Activated CD4-positive, alpha-beta T cell treated with anti-CD3 and anti-CD28 coated beads for 36 hours (primary cell): ENCODE results near the gene FZD8. TPM values are rescaled to one million over a fixed set of nuclear protein-coding genes. Genes with fewer than 3 reads are reported as not detected.

Source experiments
- ATAC-seq: fragments of 200-7000 bp; cut with Tn5 transposase; one replicate; pipeline ENCODE4 v1.10.0; 2021; ENCODE audit warnings: mild to moderate bottlenecking, moderate library complexity
- CTCF ChIA-PET: fragments of 350-600 bp; sonication (Branson Sonifier 250); formaldehyde crosslinking; loops from one replicate; lab custom pipeline; 2021; ENCODE audit warnings: antibody characterized with exemption; lab: Charles Lee
- POLR2A ChIA-PET: fragments of 350-600 bp; sonication (Branson Sonifier 250); formaldehyde crosslinking; loops from one replicate; lab custom pipeline; 2021; ENCODE audit warnings: antibody characterized with exemption, inconsistent platforms; lab: Charles Lee
- DNase-seq: peaks from one replicate; pipeline ENCODE4 v3.0.0-alpha.2; 2020
- H3K27ac Mint-ChIP-seq: one replicate; pipeline ENCODE4 v1.8.0; 2021; ENCODE audit warnings: mixed read lengths
- H3K27me3 Mint-ChIP-seq: one replicate; pipeline ENCODE4 v1.8.0; 2021; ENCODE audit warnings: mixed read lengths
- H3K36me3 Mint-ChIP-seq: one replicate; pipeline ENCODE4 v1.8.0; 2021; ENCODE audit warnings: low read depth, mixed read lengths
- H3K4me1 Mint-ChIP-seq: one replicate; pipeline ENCODE4 v1.8.0; 2021; ENCODE audit warnings: mixed read lengths
- H3K4me3 Mint-ChIP-seq: one replicate; pipeline ENCODE4 v1.8.0; 2021; ENCODE audit warnings: mild to moderate bottlenecking, moderate library complexity, mixed read lengths
- H3K9me3 Mint-ChIP-seq: one replicate; pipeline ENCODE4 v1.8.0; 2021; ENCODE audit warnings: low read depth, mixed read lengths
- intact Hi-C, 2 experiments: fragments of 100-400 bp; cut with DNase I in 1 of 2; cut with micrococcal nuclease in 1 of 2; formaldehyde crosslinking; loops; one replicate each; pipeline versions ENCODE4 v1.14.2 to v1.15.1; 2022 to 2024; cut with DNase I, micrococcal nuclease
- total RNA-seq, 2 experiments: library from RNA; stranded (reverse); gene quantifications; one replicate each; pipeline ENCODE4 v1.2.3, GENCODE V29; 2021

FZD8 gene
- total RNA-seq, 2 experiments from 2014 or later, result 0.16 to 0.18 TPM

GRCh38 chr10:35640951-35641675 lies 983 bp downstream of the FZD8 start:
- Mint-ChIP-seq H3K27ac (no peak overlapping the region), H3K4me1 (peaks cover 20% of the 10 kb centered on the region), H3K27me3 (peaks cover 47% of the 10 kb centered on the region), H3K9me3 (no peaks in the 10 kb centered on the region), H3K36me3 (no peaks in the 10 kb centered on the region), H3K4me3 (peak overlapping the region; percentile 71)
- intact Hi-C loops, result loop anchor here in 1 of 2 experiments (5.0 kb wide), 1 partner anchor 514 kb away; the partner anchor contains the start of gene CREM
- peak; percentile 59 for ATAC-seq
- ChIA-PET CTCF (interaction anchor here (0.6 to 1.2 kb wide), 3 partner anchors 28 to 574 kb away, joined by 3 to 5 read pairs (median 4); no protein-coding TSS in a partner anchor), POLR2A (no interaction called here)
- DNase-seq, result peak; percentile 71

DNA sequence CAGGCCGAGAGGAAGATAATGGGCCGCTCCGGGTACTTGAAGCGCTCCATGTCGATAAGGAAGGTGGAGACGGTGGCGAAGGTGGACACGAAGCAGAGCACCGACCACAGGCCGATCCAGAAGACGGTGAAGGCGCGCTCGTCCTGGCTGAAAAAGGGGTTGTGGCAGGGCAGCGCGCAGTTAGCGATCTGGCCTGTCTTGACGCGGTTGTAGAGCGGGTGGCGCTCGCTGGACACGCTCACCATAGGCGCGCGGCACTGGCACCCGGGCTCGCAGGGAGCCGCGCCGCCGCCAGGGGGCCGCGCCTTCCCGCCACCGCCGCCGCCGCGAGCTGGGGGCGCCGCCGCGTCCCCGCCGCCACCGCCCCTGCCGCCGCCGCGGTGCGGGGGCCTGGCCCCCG lies 1.6 kb downstream of the FZD8 start:
- H3K36me3 Mint-ChIP-seq, result no peaks in the 10 kb centered on the region
- intact Hi-C loops, result loop anchor here in 1 of 2 experiments (5.0 kb wide), 1 partner anchor 513 kb away; the partner anchor contains the start of gene CREM

GRCh38 chr10:35639728-35640401 lies 2.2 kb downstream of the FZD8 start:
- Mint-ChIP-seq H3K4me1 (peaks cover 20% of the 10 kb centered on the region), H3K4me3 (peak overlapping the region; percentile 48), H3K9me3 (no peaks in the 10 kb centered on the region), H3K27me3 (peaks cover 49% of the 10 kb centered on the region), H3K36me3 (no peaks in the 10 kb centered on the region), H3K27ac (no peak overlapping the region)
- DNase-seq (peak; percentile 33), ATAC-seq (no peak)
- POLR2A ChIA-PET, result no interaction called here
- CTCF ChIA-PET, result interaction anchor here (0.5 to 1.2 kb wide), 3 partner anchors 9 to 519 kb away, joined by 3 to 5 read pairs (median 3); no protein-coding TSS in a partner anchor
- intact Hi-C loops, result loop anchor here in 1 of 2 experiments (5.0 to 10.0 kb wide), 4 partner anchors 395 to 1855 kb away; partner anchors contain the start of gene CREM

More for the DNA sequence above, 1.6 kb downstream of the FZD8 start:
- DNase-seq (peak; percentile 61), ATAC-seq (peak; percentile 47)
- Mint-ChIP-seq H3K4me3 (peak overlapping the region; percentile 58), H3K4me1 (peaks cover 20% of the 10 kb centered on the region), H3K27ac (no peak overlapping the region), H3K9me3 (no peaks in the 10 kb centered on the region), H3K27me3 (peaks cover 52% of the 10 kb centered on the region)
- ChIA-PET CTCF (interaction anchor here (0.6 to 1.2 kb wide), 3 partner anchors 27 to 573 kb away, joined by 3 to 5 read pairs (median 4); no protein-coding TSS in a partner anchor), POLR2A (no interaction called here)

- ChIA-PET CTCF (interaction anchor here (0.5 to 0.8 kb wide), 3 partner anchors 9 to 519 kb away, joined by 3 read pairs; no protein-coding TSS in a partner anchor), POLR2A (no interaction called here)
- Mint-ChIP-seq H3K36me3 (no peaks in the 10 kb centered on the region), H3K4me1 (peaks cover 20% of the 10 kb centered on the region), H3K27ac (no peak overlapping the region), H3K4me3 (peak overlapping the region; percentile 48), H3K9me3 (no peaks in the 10 kb centered on the region), H3K27me3 (peaks cover 44% of the 10 kb centered on the region)
- intact Hi-C loops, result loop anchor here in 1 of 2 experiments (5.0 to 10.0 kb wide), 3 partner anchors 396 to 1856 kb away; no protein-coding TSS in a partner anchor
- DNase-seq, result no peak
- no peak for ATAC-seq
Measured at GRCh38 chr10:35639021-35639727, 2.9 kb downstream of the FZD8 start.

- H3K9me3 Mint-ChIP-seq, result no peaks in the 10 kb centered on the region
- peaks cover 12% of the 10 kb centered on the region for H3K4me1 Mint-ChIP-seq
- intact Hi-C loops, result loop anchor here in 1 of 2 experiments (5.0 to 10.0 kb wide), 3 partner anchors 397 to 1857 kb away; no protein-coding TSS in a partner anchor
- DNase-seq, result no peak
- ChIA-PET CTCF (interaction anchor here (0.8 to 3.7 kb wide), 4 partner anchors 7 to 1242 kb away, joined by 4 to 24 read pairs (median 12); no protein-coding TSS in a partner anchor), POLR2A (no interaction called here)
- no peak overlapping the region for H3K27ac Mint-ChIP-seq
- H3K4me3 Mint-ChIP-seq, result no peak overlapping the region
- H3K36me3 Mint-ChIP-seq, result no peaks in the 10 kb centered on the region
- no peak for ATAC-seq
- peaks cover 37% of the 10 kb centered on the region for H3K27me3 Mint-ChIP-seq
Measured at GRCh38 chr10:35638101-35638500, 4.0 kb downstream of the FZD8 start.

DNA sequence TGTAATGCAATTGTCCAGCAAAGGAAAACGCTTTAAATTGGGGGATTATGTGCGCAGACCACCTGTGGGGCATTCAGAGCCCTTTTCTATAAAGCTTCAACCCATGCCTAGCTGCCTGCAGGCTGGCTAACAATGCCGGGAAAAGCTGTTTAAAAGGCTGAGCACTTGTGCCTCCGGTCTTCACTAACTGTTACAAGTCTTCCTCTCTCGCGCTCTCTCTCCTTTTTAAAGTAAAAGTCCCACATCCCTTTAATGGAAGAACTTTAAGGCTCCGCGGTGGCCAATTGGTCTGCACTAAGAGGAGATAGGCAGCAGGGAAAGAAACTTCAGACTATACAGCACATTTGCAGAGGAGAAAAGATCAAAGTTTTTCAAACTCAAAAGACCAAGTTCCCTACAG lies 4.6 kb downstream of the FZD8 start:
- CTCF ChIA-PET, result interaction anchor here (0.8 to 3.7 kb wide), 5 partner anchors 8 to 1243 kb away, joined by 3 to 24 read pairs (median 4); no protein-coding TSS in a partner anchor
- POLR2A ChIA-PET, result no interaction called here
- no peak overlapping the region for H3K27ac Mint-ChIP-seq
- intact Hi-C loops, result loop anchor here in 1 of 2 experiments (5.0 to 10.0 kb wide), 3 partner anchors 397 to 1857 kb away; no protein-coding TSS in a partner anchor
- no peaks in the 10 kb centered on the region for H3K36me3 Mint-ChIP-seq
- ATAC-seq, result no peak
- H3K9me3 Mint-ChIP-seq, result no peaks in the 10 kb centered on the region
- DNase-seq, result no peak
- H3K4me3 Mint-ChIP-seq, result no peak overlapping the region
- peaks cover 39% of the 10 kb centered on the region for H3K27me3 Mint-ChIP-seq
- peaks cover 6% of the 10 kb centered on the region for H3K4me1 Mint-ChIP-seq

- DNase-seq, result no peak
- intact Hi-C loops, result loop anchor here in 1 of 2 experiments (5.0 to 10.0 kb wide), 3 partner anchors 398 to 1858 kb away; no protein-coding TSS in a partner anchor
- H3K27me3 Mint-ChIP-seq, result peaks cover 39% of the 10 kb centered on the region
Measured at GRCh38 chr10:35636956-35637355, 5.1 kb downstream of the FZD8 start.

GRCh38 chr10:35635576-35635975 lies 6.5 kb downstream of the FZD8 start:
- POLR2A ChIA-PET, result no interaction called here
- H3K27ac Mint-ChIP-seq, result no peak overlapping the region
- intact Hi-C loops, result loop anchor here (1.0 to 10.0 kb wide), 6 partner anchors 146 to 1859 kb away; no protein-coding TSS in a partner anchor
- H3K36me3 Mint-ChIP-seq, result no peaks in the 10 kb centered on the region
- no peaks in the 10 kb centered on the region for H3K9me3 Mint-ChIP-seq
- no peak overlapping the region for H3K4me3 Mint-ChIP-seq
- ATAC-seq, result peak; percentile 74
- DNase-seq, result peak; percentile 56
- peaks cover 5% of the 10 kb centered on the region for H3K4me1 Mint-ChIP-seq
- H3K27me3 Mint-ChIP-seq, result peaks cover 35% of the 10 kb centered on the region
- CTCF ChIA-PET, result interaction anchor here (0.6 to 3.7 kb wide), 16 partner anchors 10 to 1245 kb away, joined by 3 to 24 read pairs (median 4); no protein-coding TSS in a partner anchor

More at GRCh38 chr10:35636956-35637355, 5.1 kb downstream of the FZD8 start:
- Mint-ChIP-seq H3K9me3 (no peaks in the 10 kb centered on the region), H3K36me3 (no peaks in the 10 kb centered on the region), H3K27ac (no peak overlapping the region), H3K4me1 (peaks cover 5% of the 10 kb centered on the region), H3K4me3 (no peak overlapping the region)
- no peak for ATAC-seq
- ChIA-PET CTCF (interaction anchor here (0.6 to 3.7 kb wide), 6 partner anchors 9 to 1244 kb away, joined by 3 to 24 read pairs (median 6); no protein-coding TSS in a partner anchor), POLR2A (no interaction called here)

DNA sequence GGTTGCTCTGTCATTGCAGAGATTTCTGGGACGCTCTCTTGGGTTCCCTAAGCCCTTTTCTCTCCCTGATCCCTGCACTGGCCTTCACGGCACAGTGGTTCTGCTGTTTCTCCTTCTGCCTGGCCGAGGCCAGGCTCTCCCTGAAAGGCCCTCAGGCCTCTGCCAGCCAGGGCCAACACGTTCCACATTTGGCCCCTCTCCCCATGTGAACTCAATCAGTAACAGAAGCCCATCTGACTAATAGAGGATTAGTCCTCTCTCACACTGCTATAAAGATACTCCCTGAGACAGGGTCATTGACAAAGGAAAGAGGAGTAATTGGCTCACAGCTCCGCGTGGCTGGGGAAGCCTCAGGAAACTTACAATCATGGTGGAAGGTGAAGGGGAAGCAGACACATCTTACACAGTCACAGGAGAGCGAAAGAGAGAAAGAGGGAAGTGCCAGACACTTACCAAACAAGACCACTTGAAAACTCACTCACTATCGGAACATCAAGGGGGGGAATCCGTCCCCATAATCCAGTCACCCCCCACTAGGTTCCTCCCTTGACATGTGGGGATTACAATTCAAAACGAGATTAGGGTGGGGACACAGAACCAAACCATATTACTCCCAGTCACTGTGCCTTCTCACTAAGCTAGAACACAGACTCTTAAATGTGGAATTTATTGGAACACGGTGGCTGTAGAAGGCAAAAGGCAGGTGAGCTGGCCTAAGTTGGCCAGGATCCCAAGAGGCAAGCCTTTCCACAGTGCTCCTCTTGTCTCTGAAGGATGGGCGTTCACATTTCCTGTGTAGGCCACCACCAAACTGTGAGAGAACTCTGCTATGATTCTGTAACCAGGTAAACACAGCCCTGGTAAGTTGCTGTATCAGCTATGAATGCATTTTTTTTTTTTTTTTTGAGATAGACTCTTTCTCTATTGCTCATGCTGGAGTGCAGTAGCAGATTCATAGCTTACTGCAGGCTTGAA lies 8.8 kb downstream of the FZD8 start:
- intact Hi-C loops, result loop anchor here in 1 of 2 experiments (10.0 kb wide), 2 partner anchors 402 to 1862 kb away; no protein-coding TSS in a partner anchor
- DNase-seq, result no peak
- CTCF ChIA-PET, result interaction anchor here (0.6 to 0.7 kb wide), 3 partner anchors 23 to 820 kb away, joined by 3 to 4 read pairs (median 3); no protein-coding TSS in a partner anchor
- no peaks in the 10 kb centered on the region for H3K4me1 Mint-ChIP-seq
- H3K9me3 Mint-ChIP-seq, result no peaks in the 10 kb centered on the region
- no peak overlapping the region for H3K27ac Mint-ChIP-seq
- POLR2A ChIA-PET, result no interaction called here
- H3K27me3 Mint-ChIP-seq, result peaks cover 25% of the 10 kb centered on the region
- H3K4me3 Mint-ChIP-seq, result no peak overlapping the region
- ATAC-seq, result no peak
- no peaks in the 10 kb centered on the region for H3K36me3 Mint-ChIP-seq
